Panc1 (cell line): ENCODE measurements around the gene DLGAP1.

ENCODE experiments used
- TF ChIP-seq, protein P1 (sequence below), 2 experiments: IDR thresholded peaks; 2 replicates each; pipeline ENCODE4 v1.6.1; 2011 to 2012; ENCODE audit warnings: low read depth in 2 of 2, control low read depth in 1 of 2, low read length in 1 of 2, mild to moderate bottlenecking in 1 of 2, moderate library complexity in 1 of 2; ENCODE audit not compliant: insufficient read depth in 1 of 2
- TF ChIP-seq, protein P2 (sequence below): fragments of 450-650 bp; IDR thresholded peaks from 2 replicates; pipeline ENCODE4 v1.5.1; 2017; ENCODE audit warnings: mild to moderate bottlenecking

DNA sequence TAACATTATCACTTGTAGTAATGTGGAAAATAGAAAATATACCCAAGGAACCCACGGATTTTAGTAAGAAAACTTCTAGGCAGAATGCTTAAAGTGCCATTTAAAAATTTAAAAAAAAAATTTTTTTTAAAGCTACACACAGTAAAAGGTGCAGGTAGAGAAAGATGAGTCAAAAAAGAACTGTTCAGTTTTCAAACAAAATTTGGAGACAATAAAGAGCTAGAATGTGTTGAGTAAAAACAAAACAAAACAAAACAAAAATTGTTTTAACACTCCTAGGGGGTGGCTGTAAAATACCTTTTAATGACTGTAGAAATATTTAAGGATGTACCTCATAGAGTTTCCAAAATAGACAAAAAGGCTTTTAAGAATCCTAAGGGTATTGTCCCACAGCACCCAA is 793.1 kb downstream of the DLGAP1 start:
- TF ChIP-seq, protein P1, sequence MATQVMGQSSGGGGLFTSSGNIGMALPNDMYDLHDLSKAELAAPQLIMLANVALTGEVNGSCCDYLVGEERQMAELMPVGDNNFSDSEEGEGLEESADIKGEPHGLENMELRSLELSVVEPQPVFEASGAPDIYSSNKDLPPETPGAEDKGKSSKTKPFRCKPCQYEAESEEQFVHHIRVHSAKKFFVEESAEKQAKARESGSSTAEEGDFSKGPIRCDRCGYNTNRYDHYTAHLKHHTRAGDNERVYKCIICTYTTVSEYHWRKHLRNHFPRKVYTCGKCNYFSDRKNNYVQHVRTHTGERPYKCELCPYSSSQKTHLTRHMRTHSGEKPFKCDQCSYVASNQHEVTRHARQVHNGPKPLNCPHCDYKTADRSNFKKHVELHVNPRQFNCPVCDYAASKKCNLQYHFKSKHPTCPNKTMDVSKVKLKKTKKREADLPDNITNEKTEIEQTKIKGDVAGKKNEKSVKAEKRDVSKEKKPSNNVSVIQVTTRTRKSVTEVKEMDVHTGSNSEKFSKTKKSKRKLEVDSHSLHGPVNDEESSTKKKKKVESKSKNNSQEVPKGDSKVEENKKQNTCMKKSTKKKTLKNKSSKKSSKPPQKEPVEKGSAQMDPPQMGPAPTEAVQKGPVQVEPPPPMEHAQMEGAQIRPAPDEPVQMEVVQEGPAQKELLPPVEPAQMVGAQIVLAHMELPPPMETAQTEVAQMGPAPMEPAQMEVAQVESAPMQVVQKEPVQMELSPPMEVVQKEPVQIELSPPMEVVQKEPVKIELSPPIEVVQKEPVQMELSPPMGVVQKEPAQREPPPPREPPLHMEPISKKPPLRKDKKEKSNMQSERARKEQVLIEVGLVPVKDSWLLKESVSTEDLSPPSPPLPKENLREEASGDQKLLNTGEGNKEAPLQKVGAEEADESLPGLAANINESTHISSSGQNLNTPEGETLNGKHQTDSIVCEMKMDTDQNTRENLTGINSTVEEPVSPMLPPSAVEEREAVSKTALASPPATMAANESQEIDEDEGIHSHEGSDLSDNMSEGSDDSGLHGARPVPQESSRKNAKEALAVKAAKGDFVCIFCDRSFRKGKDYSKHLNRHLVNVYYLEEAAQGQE (IDR thresholded peaks at IDR 0.05; ENCODE audit: insufficient read depth in 1 of 2, low read depth in 2 of 2, low read length in 1 of 2), result no peak
- TF ChIP-seq, protein P2, sequence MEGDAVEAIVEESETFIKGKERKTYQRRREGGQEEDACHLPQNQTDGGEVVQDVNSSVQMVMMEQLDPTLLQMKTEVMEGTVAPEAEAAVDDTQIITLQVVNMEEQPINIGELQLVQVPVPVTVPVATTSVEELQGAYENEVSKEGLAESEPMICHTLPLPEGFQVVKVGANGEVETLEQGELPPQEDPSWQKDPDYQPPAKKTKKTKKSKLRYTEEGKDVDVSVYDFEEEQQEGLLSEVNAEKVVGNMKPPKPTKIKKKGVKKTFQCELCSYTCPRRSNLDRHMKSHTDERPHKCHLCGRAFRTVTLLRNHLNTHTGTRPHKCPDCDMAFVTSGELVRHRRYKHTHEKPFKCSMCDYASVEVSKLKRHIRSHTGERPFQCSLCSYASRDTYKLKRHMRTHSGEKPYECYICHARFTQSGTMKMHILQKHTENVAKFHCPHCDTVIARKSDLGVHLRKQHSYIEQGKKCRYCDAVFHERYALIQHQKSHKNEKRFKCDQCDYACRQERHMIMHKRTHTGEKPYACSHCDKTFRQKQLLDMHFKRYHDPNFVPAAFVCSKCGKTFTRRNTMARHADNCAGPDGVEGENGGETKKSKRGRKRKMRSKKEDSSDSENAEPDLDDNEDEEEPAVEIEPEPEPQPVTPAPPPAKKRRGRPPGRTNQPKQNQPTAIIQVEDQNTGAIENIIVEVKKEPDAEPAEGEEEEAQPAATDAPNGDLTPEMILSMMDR, result no peak
